GM12878 (cell line): ENCODE results near the gene FTL. TPM values are rescaled to one million over a fixed set of nuclear protein-coding genes. Genes with fewer than 3 reads are reported as not detected.

Experiments used
- BCLAF1 ChIP-seq: fragments of 450-650 bp; IDR thresholded peaks from 2 replicates; pipeline ENCODE4 v1.6.1; 2017; ENCODE audit warnings: antibody characterized with exemption, mild to moderate bottlenecking, moderate library complexity
- BHLHE40 ChIP-seq, 2 experiments: fragments of 450-650 bp in 1 of 2; IDR thresholded peaks; 2 replicates each; pipeline ENCODE4 v1.6.1; 2011 to 2017; ENCODE audit warnings: low read depth in 2 of 2, borderline replicate concordance in 1 of 2, improper control_type of control experiment in 1 of 2, low read length in 1 of 2, mild to moderate bottlenecking in 1 of 2
- BRCA1 ChIP-seq: IDR thresholded peaks from 2 replicates; pipeline ENCODE4 v1.6.1; 2011; ENCODE audit warnings: low read depth, low read length, improper control_type of control experiment
- CHD1 ChIP-seq: IDR thresholded peaks from 2 replicates; pipeline ENCODE4 v1.6.1; 2012; ENCODE audit warnings: low read depth, low read length, improper control_type of control experiment
- CREB1 ChIP-seq: IDR thresholded peaks from 2 replicates; pipeline ENCODE4 v1.6.1; 2012; ENCODE audit warnings: low read depth, mild to moderate bottlenecking, inconsistent platforms
- HDGF ChIP-seq: fragments of 450-650 bp; IDR thresholded peaks from 2 replicates; pipeline ENCODE4 v1.6.1; 2016; ENCODE audit warnings: antibody characterized with exemption
- IKZF1 ChIP-seq: fragments of 450-650 bp; conservative IDR thresholded peaks from 2 replicates; pipeline ENCODE4 v1.6.1; 2017; ENCODE audit warnings: antibody characterized with exemption, mild to moderate bottlenecking
- KLF5 ChIP-seq: fragments of 450-650 bp; IDR thresholded peaks from 2 replicates; pipeline ENCODE4 v1.6.1; 2014; ENCODE audit warnings: mild to moderate bottlenecking; ENCODE audit not compliant: partially characterized antibody
- MLLT1 ChIP-seq: fragments of 450-650 bp; IDR thresholded peaks from 2 replicates; pipeline ENCODE4 v1.6.1; 2016; ENCODE audit warnings: mild to moderate bottlenecking
- MYB ChIP-seq: fragments of 150-350 bp; IDR thresholded peaks from 2 replicates; pipeline ENCODE4 v1.6.1; 2014; ENCODE audit warnings: mild to moderate bottlenecking, low read depth, low read length, borderline replicate concordance
- NKRF ChIP-seq: fragments of 450-650 bp; conservative IDR thresholded peaks from 2 replicates; pipeline ENCODE4 v1.6.1; 2017; ENCODE audit warnings: mild to moderate bottlenecking, moderate library complexity
- PKNOX1 ChIP-seq: fragments of 450-650 bp; IDR thresholded peaks from 2 replicates; pipeline ENCODE4 v1.6.1; 2016; ENCODE audit warnings: mild to moderate bottlenecking
- POU2F2 ChIP-seq: IDR thresholded peaks from 3 replicates; pipeline ENCODE4 v1.6.1; 2011; ENCODE audit warnings: low read depth, mild to moderate bottlenecking, low read length, borderline replicate concordance
- RCOR1 ChIP-seq: conservative IDR thresholded peaks from 2 replicates; pipeline ENCODE4 v1.6.1; 2012; ENCODE audit warnings: low read depth, low read length, improper control_type of control experiment
- RELB ChIP-seq: fragments of 450-650 bp; IDR thresholded peaks from 2 replicates; pipeline ENCODE4 v1.6.1; 2017; ENCODE audit warnings: low read depth, mild to moderate bottlenecking, moderate library complexity
- SIN3A ChIP-seq: IDR thresholded peaks from 2 replicates; pipeline ENCODE4 v1.6.1; 2012; ENCODE audit warnings: low read depth, low read length, improper control_type of control experiment
- TCF12 ChIP-seq: IDR thresholded peaks from 2 replicates; pipeline ENCODE4 v1.6.1; 2011; ENCODE audit warnings: low read depth, mild to moderate bottlenecking, low read length
- TCF7 ChIP-seq: IDR thresholded peaks from 2 replicates; pipeline ENCODE4 v1.6.1; 2014; ENCODE audit warnings: antibody characterized with exemption, borderline replicate concordance
- USF2 ChIP-seq: IDR thresholded peaks from 2 replicates; pipeline ENCODE4 v1.6.1; 2011; ENCODE audit warnings: low read depth, low read length, improper control_type of control experiment, borderline replicate concordance
- polyA plus RNA-seq, 11 experiments: library from polyadenylated mRNA; depleted of rRNA in 4 of 11; unstranded in 6 of 11; stranded (reverse) in 5 of 11; fragments of >200 nt; fragmentation: Nextera tagmentation in 4 of 11; fragmentation: Illumina TruSeq in 1 of 11; extraction: Ambion mirVana in 4 of 11; extraction: Trizol in 1 of 11; gene quantifications; 1 replicate in 1 of 11; 2 replicates in 10 of 11; pipeline versions ENCODE4 v1.2.1 to v1.2.3, GENCODE V29; 2011 to 2016; ENCODE audit warnings: inconsistent platforms in 2 of 11, missing spikeins in 2 of 11, low read depth in 1 of 11
- total RNA-seq, 4 experiments: library from RNA; depleted of rRNA in 3 of 4; stranded (reverse); fragments of >200 nt in 3 of 4; fragmentation: Illumina TruSeq in 1 of 4; extraction: Trizol in 1 of 4; gene quantifications; 2 replicates each; pipeline versions ENCODE4 v1.2.1 to v1.2.3, GENCODE V29; 2013 to 2021

Gene FTL
- total and polyA plus RNA-seq, 10 of the 15 experiments (the other 5 are each of a cell fraction or from before 2014, with no cell fraction given), result 364 to 8,913 (median 1,595) TPM

GRCh38 chr19:48965040-48965805, at the start of gene FTL (continued):
- peak; percentile 79 to 93 for TF ChIP-seq BHLHE40 (IDR thresholded peaks at IDR 0.05; ENCODE audit: borderline replicate concordance in 1 of 2, low read depth in 2 of 2, low read length in 1 of 2)
- TF ChIP-seq IKZF1, result no peak
- peak; percentile 31; the same call in 1 of the 2 replicates for TF ChIP-seq SIN3A
- no peak; the same call in 1 of the 2 replicates for TF ChIP-seq USF2
- no peak; the same call in 1 of the 2 replicates for TF ChIP-seq BCLAF1
- TF ChIP-seq CHD1, result peak; percentile 92
- no peak; the same call in 1 of the 2 replicates for TF ChIP-seq TCF7
- peak; percentile 97 for TF ChIP-seq MLLT1
- peak; percentile 58; the same call in 1 of the 2 replicates for TF ChIP-seq CREB1
- TF ChIP-seq MYB, result no peak
- peak; percentile 93 for TF ChIP-seq NKRF
- no peak for TF ChIP-seq RCOR1
- TF ChIP-seq TCF12, result peak; percentile 75; the same call in 1 of the 2 replicates
- no peak for TF ChIP-seq BRCA1
- TF ChIP-seq RELB, result peak; percentile 46; the same call in 1 of the 2 replicates
- peak; percentile 64 for TF ChIP-seq KLF5
- peak; percentile 98 for TF ChIP-seq POU2F2
- peak; percentile 77; the same call in 1 of the 2 replicates for TF ChIP-seq HDGF
- TF ChIP-seq PKNOX1, result 0 out of 2 replicates have a peak, but pooled peaks have one; percentile 28
